ENCODE data around the gene SMIM29. TPM values are rescaled to one million over a fixed set of nuclear protein-coding genes. Genes with fewer than 3 reads are reported as not detected.
A peak's percentile ranks its signal among the peaks of the same experiment; 100 is the strongest.

Gene SMIM29
- total RNA-seq, 1 experiment from 2014 or later, result 5.4 TPM

DNA sequence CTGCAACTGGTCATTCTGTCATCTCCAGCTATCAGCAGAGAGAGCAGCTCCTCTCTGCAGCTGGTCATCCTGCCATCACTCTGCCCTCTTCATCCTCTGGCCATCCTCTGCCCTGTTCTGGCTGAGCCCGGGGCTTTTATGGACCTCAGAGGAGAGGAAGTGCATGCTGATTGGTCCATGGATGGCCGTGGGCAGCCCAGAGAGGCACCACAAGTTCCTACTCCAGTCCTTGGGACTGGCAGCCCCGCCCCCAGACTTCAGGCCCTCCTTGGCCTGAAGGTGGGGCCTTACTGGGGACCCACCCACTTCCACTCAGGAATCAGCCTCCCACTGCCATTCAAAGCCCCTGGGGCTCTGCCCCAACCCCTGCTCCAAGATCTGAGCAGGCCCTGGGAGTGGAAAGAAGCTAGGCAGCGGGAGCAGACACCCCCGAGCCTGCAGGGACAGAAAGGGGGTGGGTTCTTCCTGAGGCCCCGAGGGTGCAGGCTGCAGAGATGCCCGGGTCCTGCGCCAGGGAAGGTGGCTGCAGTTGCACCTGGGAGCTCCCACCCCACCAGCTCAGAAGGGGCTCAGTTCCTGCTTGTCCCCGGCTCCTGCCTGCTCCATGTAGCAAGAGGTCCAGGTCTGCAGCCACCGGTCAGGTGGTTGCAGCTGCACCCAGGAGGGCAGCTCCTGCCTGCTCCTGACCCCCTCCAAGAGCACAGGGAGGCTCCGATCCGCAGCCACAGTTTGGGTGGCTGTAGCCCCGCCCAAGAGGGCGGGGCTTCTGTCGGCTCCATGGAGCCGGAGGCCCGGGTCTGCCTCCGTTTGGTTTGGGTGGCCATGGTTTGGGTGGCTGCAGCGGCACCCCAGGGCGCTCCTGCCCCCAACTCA lies 46.2 kb downstream of the SMIM29 start:
- Histone ChIP-seq H2BK12ac (ENCODE audit: insufficient read length, low read depth, low read length) (no peak overlapping the region), H3K9me3 (ENCODE audit: control insufficient read depth, low read depth, low read length) (no peaks in the 10 kb centered on the region), H4K8ac (replicated peaks; ENCODE audit: insufficient read length, low read depth, low read length) (no peak overlapping the region), H3K56ac (ENCODE audit: insufficient read length, low read depth, low read length) (no peak overlapping the region), H3K79me2 (ENCODE audit: insufficient read depth, low read length) (no peaks in the 10 kb centered on the region), H3K4me1 (ENCODE audit: insufficient read depth, low read length) (peaks cover 7% of the 10 kb centered on the region), H3K79me1 (ENCODE audit: insufficient read depth, low read depth, low read length, poor library complexity, severe bottlenecking) (no peaks in the 10 kb centered on the region), H3K4ac (ENCODE audit: low read depth, low read length) (no peak overlapping the region), H3K4me2 (ENCODE audit: insufficient read depth, insufficient read length, low read length) (no peak overlapping the region), H2BK20ac (ENCODE audit: low read depth, low read length, poor library complexity, severe bottlenecking) (no peak overlapping the region), H3K9ac (ENCODE audit: extremely low read depth, insufficient read length, low read length) (no peak overlapping the region), H4K5ac (ENCODE audit: insufficient read length, low read depth, low read length) (no peak overlapping the region), H3K23me2 (ENCODE audit: insufficient read length, low read depth, low read length, poor library complexity, severe bottlenecking) (no peaks in the 10 kb centered on the region), H2BK120ac (ENCODE audit: low read depth, low read length, poor library complexity, severe bottlenecking) (no peak overlapping the region), H4K91ac (ENCODE audit: insufficient read length, low read depth, low read length) (no peak overlapping the region), H4K20me1 (ENCODE audit: control insufficient read depth, insufficient read depth, insufficient read length) (no peaks in the 10 kb centered on the region), H2BK15ac (ENCODE audit: low read depth, low read length) (no peak overlapping the region), H2AK5ac (ENCODE audit: insufficient read length, low read length) (no peak overlapping the region), H2AFZ (ENCODE audit: low read length) (no peak overlapping the region), H3K23ac (ENCODE audit: insufficient read length, low read depth, low read length) (no peak overlapping the region), H3K14ac (ENCODE audit: insufficient read depth, low read length) (no peak overlapping the region), H3K18ac (ENCODE audit: insufficient read length, low read depth, low read length) (no peak overlapping the region), H3K27me3 (ENCODE audit: insufficient read depth, low read length) (no peaks in the 10 kb centered on the region), H3K27ac (ENCODE audit: insufficient read length, low read depth, low read length) (no peak overlapping the region), H2BK5ac (ENCODE audit: insufficient read length, low read length) (no peak overlapping the region), H3T11ph (ENCODE audit: low read length) (no peak overlapping the region)
- no peak overlapping the region for H3K27ac Mint-ChIP-seq
- peaks cover 0 to 10% of the 10 kb centered on the region in 2 experiments; a peak in 2 of 5 replicates for H3K9me3 Mint-ChIP-seq
- peaks cover 0 to 7% (median 2%) of the 10 kb centered on the region in 3 experiments; a peak in 2 of 7 replicates for H3K36me3 Mint-ChIP-seq (ENCODE audit: insufficient read depth in 1 of 3, low read depth in 3 of 3)
- peaks cover 35 to 40% of the 10 kb centered on the region in 2 experiments for H3K4me1 Mint-ChIP-seq
- H3K4me3 Mint-ChIP-seq, result no peak overlapping the region
- no CpG with 5 or more reads among the region's 20 CpGs for WGBS (ENCODE audit: extremely low coverage, insufficient read length, low lambda C conversion rate)
- DNase-seq, result peak; percentile 92
- TF ChIP-seq, protein P1, sequence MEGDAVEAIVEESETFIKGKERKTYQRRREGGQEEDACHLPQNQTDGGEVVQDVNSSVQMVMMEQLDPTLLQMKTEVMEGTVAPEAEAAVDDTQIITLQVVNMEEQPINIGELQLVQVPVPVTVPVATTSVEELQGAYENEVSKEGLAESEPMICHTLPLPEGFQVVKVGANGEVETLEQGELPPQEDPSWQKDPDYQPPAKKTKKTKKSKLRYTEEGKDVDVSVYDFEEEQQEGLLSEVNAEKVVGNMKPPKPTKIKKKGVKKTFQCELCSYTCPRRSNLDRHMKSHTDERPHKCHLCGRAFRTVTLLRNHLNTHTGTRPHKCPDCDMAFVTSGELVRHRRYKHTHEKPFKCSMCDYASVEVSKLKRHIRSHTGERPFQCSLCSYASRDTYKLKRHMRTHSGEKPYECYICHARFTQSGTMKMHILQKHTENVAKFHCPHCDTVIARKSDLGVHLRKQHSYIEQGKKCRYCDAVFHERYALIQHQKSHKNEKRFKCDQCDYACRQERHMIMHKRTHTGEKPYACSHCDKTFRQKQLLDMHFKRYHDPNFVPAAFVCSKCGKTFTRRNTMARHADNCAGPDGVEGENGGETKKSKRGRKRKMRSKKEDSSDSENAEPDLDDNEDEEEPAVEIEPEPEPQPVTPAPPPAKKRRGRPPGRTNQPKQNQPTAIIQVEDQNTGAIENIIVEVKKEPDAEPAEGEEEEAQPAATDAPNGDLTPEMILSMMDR (conservative IDR thresholded peaks at IDR 0.05), result no peak
- peaks cover 2% of the 10 kb centered on the region for H3K27me3 Mint-ChIP-seq (ENCODE audit: low read depth)
